22Rv1 (cell line): ENCODE data around the gene ZFP62.

ENCODE experiments used
- H3K27ac ChIP-seq: fragments of 450-650 bp; 2 replicates; pipeline ENCODE4 v1.5.1; 2017
- CTCF ChIP-seq: fragments of 450-650 bp; IDR thresholded peaks from 2 replicates; pipeline ENCODE4 v1.5.1; 2017; ENCODE audit warnings: mild to moderate bottlenecking
- ZFX ChIP-seq: fragments of 450-650 bp; IDR thresholded peaks from 2 replicates; pipeline ENCODE4 v1.6.1; 2017; ENCODE audit warnings: antibody characterized with exemption, borderline replicate concordance

The ZFP62 gene

DNA sequence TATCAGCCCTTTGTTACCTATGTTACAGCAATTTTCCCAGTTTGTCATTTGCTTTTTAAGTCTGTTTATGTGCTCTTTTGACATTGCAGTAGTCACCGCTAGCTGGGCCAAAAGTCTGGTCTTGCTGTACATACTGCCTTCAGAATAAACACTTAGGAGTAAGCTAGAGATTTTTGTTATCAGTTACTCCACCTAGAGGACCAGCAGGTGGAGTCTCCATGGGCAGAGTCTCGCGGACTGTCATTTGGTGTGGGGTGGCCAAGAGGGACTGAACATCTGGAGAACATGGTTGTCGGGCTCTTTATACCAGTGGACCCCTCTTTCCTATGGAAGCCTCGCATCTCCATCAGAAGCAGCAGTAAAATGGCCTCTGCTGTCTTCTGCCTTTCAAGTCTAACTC is 47.7 kb downstream of the ZFP62 start:
- TF ChIP-seq CTCF, result peak; percentile 20; the same call in 1 of the 2 replicates
- no peak for TF ChIP-seq ZFX
- no peak overlapping the region for H3K27ac ChIP-seq

DNA sequence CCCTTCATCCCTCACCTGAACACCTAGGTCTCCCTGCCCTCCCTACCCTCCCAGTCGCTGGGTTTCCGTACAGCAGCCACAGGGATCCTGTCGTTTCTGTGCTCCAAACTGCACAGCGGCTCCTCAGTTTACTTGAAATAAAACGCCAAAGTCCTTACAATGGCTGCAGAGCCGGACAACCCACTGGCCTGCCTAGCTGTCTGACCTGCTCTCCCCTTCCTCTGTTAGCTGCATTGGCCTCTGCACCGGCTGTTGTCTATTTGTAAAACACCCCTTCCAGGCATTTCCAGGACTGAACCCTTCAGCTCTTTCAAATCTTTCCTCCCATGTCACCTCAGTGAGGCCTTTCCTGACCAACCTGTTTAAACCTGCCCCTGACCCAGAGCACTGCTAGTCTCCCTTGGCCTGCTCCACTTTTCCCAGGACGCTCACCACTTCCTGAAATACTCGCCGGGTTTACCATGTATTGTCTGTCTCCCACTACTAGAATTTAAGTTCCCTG is 49.4 kb downstream of the ZFP62 start:
- no peak for TF ChIP-seq CTCF
- no peak for TF ChIP-seq ZFX
- peak overlapping the region; percentile 99 for H3K27ac ChIP-seq

DNA sequence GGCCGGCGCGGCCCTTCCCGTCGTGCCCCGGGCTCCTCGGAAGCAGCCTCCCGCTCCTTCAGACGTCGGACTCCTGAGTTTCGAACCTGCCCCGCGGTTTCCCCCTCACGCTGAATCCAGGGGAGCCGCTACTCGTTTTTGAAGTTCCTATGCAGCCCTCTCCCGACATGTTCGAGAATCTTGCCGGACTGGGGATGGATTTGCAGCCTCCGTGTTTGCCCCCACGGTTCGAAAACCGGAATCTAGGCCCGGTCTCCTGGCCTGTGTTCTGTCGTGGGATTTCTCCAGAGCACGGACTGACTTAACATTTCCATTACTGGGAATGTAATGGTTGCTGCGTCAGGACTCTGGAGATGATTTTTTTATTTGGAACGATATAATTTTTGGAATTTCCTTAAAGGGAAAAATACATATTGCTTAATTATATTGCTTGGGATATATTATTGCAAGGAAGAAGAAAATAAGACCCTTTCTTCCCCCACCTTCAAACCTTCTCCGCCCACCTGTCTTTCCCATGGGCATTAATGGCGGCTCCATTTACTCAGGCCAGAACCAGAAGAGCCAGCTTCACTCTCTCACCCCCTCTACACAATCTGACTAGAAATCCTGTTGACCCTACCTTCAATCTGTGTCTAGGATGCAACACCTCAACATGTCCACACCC is 50.0 kb downstream of the ZFP62 start:
- H3K27ac ChIP-seq, result peak overlapping the region; percentile 99

GRCh38 chr5:180810210-180810958 is 50.7 kb downstream of the ZFP62 start:
- TF ChIP-seq ZFX (no peak), CTCF (no peak)
- H3K27ac ChIP-seq, result peak overlapping the region; percentile 99

More for the DNA sequence above, 50.0 kb downstream of the ZFP62 start:
- TF ChIP-seq CTCF, result no peak
- no peak for TF ChIP-seq ZFX

DNA sequence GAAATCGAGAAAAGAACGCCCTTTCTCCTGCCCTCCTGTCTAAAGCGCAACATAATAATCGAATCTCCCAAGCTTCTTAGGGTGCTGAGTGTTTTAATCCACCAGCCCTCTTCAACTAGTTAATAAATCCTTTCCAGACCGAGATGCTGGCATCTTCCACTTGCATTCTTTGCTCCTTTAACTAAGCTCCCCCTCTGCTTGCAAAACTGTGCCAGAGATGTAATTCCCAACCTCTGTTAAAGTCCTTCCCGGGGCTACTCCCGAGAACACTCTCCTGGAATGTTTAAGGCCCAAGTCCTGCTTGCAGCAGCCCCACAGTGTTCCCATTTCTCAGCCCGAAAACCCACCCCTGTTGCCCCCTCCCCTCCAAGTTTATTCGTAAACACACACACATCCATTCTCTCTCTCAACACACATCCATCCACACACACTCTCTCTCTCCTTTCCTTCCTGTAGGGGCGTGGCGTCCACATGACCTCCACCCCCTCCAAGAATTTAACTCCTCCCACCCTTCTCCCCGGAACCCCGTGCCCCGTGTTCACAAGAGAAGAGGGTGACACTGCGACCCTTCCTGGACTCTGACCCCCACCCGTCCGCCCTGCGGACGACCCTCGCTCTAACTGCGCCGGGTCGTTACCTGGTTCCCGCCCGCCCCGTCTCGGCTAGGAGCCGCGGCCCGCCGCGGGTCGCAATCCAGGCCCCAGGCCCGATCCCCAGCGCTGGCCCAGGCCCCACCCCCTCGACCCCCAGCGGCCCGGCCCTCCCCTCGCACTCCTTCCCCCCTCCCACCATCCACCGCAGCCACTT is 51.5 kb downstream of the ZFP62 start:
- peak overlapping the region; percentile 99 for H3K27ac ChIP-seq
- TF ChIP-seq ZFX (no peak), CTCF (no peak)

DNA sequence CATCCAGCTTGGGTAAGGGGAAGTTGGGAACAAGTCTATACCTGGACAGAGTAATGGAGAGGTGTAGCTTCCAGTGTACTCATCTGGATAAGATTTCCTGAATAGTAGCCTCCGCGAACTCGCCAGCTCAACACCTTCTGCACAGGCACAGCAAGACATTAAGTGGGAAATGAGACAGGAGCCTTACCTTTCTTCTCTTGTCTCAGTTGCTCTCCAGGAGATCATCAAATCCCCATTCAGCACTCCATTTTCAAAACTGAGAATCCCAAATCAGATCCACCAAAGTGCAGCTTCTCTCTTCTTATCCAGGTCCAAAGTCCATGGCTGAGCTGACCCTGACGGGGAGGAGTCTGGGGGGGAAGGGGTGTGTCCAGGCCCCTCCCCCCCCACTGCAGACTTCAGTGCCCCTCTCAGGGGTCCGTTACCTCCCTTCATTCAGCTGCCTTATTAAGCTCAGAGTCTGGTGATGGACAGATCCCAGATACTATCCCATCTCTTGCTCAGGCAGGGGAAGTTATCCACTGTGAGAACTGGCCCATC is 52.5 kb downstream of the ZFP62 start:
- TF ChIP-seq CTCF (no peak), ZFX (no peak)
- peak overlapping the region; percentile 99 for H3K27ac ChIP-seq
